Spleen (tissue), 11 donors: ENCODE results near the gene ELFN2. TPM values are rescaled to one million over a fixed set of nuclear protein-coding genes. Genes with fewer than 3 reads are reported as not detected.

ENCODE experiments used
- DNase-seq: peaks from one replicate; pipeline ENCODE4 v3.0.0-alpha.2; 2020
- H3K27ac ChIP-seq, 8 donors: fragments of 200-600 bp; sonication (generic) in 7 of 8; 1 replicate in 4 of 8; 2 replicates in 4 of 8; pipeline versions ENCODE4 v1.5.0 to v1.8.0; 2016 to 2021; ENCODE audit warnings: inconsistent platforms in 4 of 8, mild to moderate bottlenecking in 4 of 8, moderate library complexity in 1 of 8
- H3K27me3 ChIP-seq, 7 donors: fragments of 200-600 bp; sonication (generic) in 6 of 7; replicated peaks in 1 of 7; 1 replicate in 4 of 7; 2 replicates in 3 of 7; pipeline versions ENCODE4 v1.5.0 to v1.8.0; 2016 to 2021; ENCODE audit warnings: inconsistent platforms in 3 of 7, mild to moderate bottlenecking in 1 of 7
- H3K36me3 ChIP-seq, 6 donors: fragments of 200-600 bp; sonication (generic) in 5 of 6; 1 replicate in 4 of 6; 2 replicates in 2 of 6; pipeline versions ENCODE4 v1.5.0 to v1.8.0; 2016 to 2021; ENCODE audit warnings: inconsistent platforms in 2 of 6
- H3K4me1 ChIP-seq, 6 donors: fragments of 200-600 bp; sonication (generic) in 5 of 6; 1 replicate in 3 of 6; 2 replicates in 3 of 6; pipeline versions ENCODE4 v1.5.0 to v1.8.0; 2016 to 2021; ENCODE audit warnings: inconsistent platforms in 3 of 6
- H3K4me3 ChIP-seq, 8 donors: fragments of 200-600 bp; sonication (generic) in 7 of 8; 1 replicate in 4 of 8; 2 replicates in 4 of 8; pipeline versions ENCODE4 v1.5.0 to v1.8.0; 2016 to 2021; ENCODE audit warnings: inconsistent platforms in 4 of 8, mild to moderate bottlenecking in 4 of 8, moderate library complexity in 2 of 8
- H3K9me3 ChIP-seq, 8 donors: fragments of 200-600 bp; sonication (generic) in 7 of 8; 1 replicate in 4 of 8; 2 replicates in 4 of 8; pipeline versions ENCODE4 v1.5.0 to v1.8.0; 2016 to 2021; ENCODE audit warnings: inconsistent platforms in 4 of 8
- POLR2A ChIP-seq, 3 donors: fragments of 450-650 bp; IDR thresholded peaks; one replicate each; pipeline ENCODE4 v1.5.1; 2017; ENCODE audit warnings: antibody characterized with exemption in 3 of 3, mild to moderate bottlenecking in 1 of 3
- POLR2AphosphoS5 ChIP-seq, 3 donors: sonication (generic); formaldehyde crosslinking; IDR thresholded peaks; one replicate each; pipeline ENCODE4 v1.5.1; 2017; ENCODE audit warnings: antibody characterized with exemption in 3 of 3
- WGBS, 5 donors: extraction: QIAGEN DNeasy Blood & Tissue Kit in 3 of 5; methylation state at CpG; one replicate each; pipeline versions ENCODE4 v1.1.5 to v1.1.7; 2013 to 2018; 5-methylcytosine and 5-hydroxymethylcytosine counted together
- intact Hi-C: fragments of 100-400 bp; cut with DNase I; formaldehyde crosslinking; loops from one replicate; pipeline ENCODE4 v1.15.0; 2023; ENCODE audit warnings: low total_unique reads
- polyA plus RNA-seq, 3 donors: library from polyadenylated mRNA; stranded (reverse); fragments of 200-250 nt; gene quantifications; one replicate each; pipeline ENCODE4 v1.2.1, GENCODE V29; 2013
- total RNA-seq, 7 donors: library from RNA; depleted of rRNA in 3 of 7; stranded (reverse); fragments of >200 nt in 3 of 7; fragmentation: NEBNext Ultra II Directional in 4 of 7; extraction: Animal tissue kit (Norgen Biotek cat#: 25700) in 4 of 7; gene quantifications; one replicate each; pipeline versions ENCODE4 v1.1.0 to v1.2.1, GENCODE V29; 2016 to 2021
- TF ChIP-seq, protein P1 (sequence below), 11 experiments: fragments of 200-600 bp in 7 of 11; fragments of 450-650 bp in 4 of 11; sonication (generic) in 4 of 11; IDR thresholded peaks in 8 of 11; conservative IDR thresholded peaks in 3 of 11; 1 replicate in 7 of 11; 2 replicates in 4 of 11; pipeline versions ENCODE4 v1.4.0 to v1.8.0; 2016 to 2021; ENCODE audit warnings: antibody characterized with exemption in 11 of 11, inconsistent platforms in 4 of 11, mild to moderate bottlenecking in 1 of 11
- donor health status: healthy with polysubstance abuse.
- donor health status: DM: no; HTN: no; CAD: no; lungs with moderate emphysema.
- donor health status: DM: no; HTN: no; CAD: no.
- donor health status: Bipolar disorder and iron deficiency.
- donor health status: healthy.
- donor health status: DM: no; HTN: no; CAD: no.
- donor health status: DM: yes; HTN: yes; CAD: no.

Gene ELFN2
- total and polyA plus RNA-seq, 10 donors: 0.02 to 0.19 (median 0.07) TPM; not detected in 1

DNA sequence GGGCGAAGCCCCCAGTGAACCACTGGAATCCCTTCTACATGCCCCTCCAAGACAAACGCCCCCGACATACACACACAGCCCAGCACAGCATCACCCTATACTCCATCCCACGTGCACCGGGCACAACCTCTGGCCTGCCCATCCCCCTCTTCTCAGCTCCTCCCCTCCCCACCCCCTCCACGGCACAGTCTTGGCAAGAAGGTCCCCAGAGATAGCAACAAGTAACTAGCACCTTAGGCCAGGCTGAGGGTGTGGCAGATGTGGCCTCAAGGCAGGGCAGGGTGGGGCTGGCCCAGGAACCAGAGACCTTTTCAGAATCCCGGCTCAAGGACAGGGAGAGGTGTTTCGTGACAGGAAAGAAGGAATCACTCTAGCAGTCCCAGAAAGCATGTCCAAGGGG, 90.7 kb downstream of the ELFN2 start:
- Histone ChIP-seq H3K9me3 (no peaks in the 10 kb centered on the region), H3K36me3 (no peaks in the 10 kb centered on the region), H3K4me3 (no peak overlapping the region), H3K4me1 (peaks cover 0 to 18% (median 7%) of the 10 kb centered on the region in 6 donors), H3K27ac (no peak overlapping the region), H3K27me3 (peaks cover 7 to 92% (median 45%) of the 10 kb centered on the region in 7 donors)
- intact Hi-C loops: loop anchor here (10.0 kb wide), 1 partner anchor 88 kb away; the partner anchor contains the start of gene ELFN2
- DNase-seq: no peak
- 70 to 81% (median 76%) methylated on average over 8 of the region's 8 CpGs for WGBS, 5 donors
- TF ChIP-seq POLR2AphosphoS5 (IDR thresholded peaks at IDR 0.05): no peak
- no peak for TF ChIP-seq POLR2A (IDR thresholded peaks at IDR 0.05)

DNA sequence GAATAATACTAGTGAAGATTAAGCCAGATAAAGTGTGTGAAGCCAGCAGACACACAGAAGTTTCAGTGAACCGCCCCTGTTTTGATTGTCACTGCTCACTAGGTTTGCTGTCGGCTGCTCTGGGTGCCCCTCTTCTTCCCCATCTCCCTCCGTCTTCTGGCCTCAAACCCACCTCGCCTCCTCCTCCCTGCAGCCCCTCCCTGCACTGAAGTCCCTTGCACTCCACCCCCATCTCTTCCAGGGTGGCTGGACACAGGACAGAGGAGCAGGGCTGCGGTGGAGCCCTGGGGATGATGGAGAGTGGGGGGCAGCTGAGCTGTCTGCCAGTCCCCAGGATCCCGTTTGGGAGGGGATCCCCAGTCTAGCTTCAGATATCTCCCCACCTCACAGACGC, 91.5 kb downstream of the ELFN2 start:
- no peaks in the 10 kb centered on the region for H3K36me3 ChIP-seq
- DNase-seq: no peak
- intact Hi-C loops: loop anchor here (10.0 kb wide), 1 partner anchor 89 kb away; the partner anchor contains the start of gene ELFN2
- H3K4me1 ChIP-seq: peaks cover 0 to 18% (median 7%) of the 10 kb centered on the region in 6 donors
- H3K4me3 ChIP-seq: no peak overlapping the region
- no peak overlapping the region for H3K27ac ChIP-seq
- WGBS, 5 donors: 45 to 61% (median 53%) methylated on average over 7 of the region's 7 CpGs
- no peak for TF ChIP-seq POLR2AphosphoS5 (IDR thresholded peaks at IDR 0.05)
- TF ChIP-seq, protein P1, sequence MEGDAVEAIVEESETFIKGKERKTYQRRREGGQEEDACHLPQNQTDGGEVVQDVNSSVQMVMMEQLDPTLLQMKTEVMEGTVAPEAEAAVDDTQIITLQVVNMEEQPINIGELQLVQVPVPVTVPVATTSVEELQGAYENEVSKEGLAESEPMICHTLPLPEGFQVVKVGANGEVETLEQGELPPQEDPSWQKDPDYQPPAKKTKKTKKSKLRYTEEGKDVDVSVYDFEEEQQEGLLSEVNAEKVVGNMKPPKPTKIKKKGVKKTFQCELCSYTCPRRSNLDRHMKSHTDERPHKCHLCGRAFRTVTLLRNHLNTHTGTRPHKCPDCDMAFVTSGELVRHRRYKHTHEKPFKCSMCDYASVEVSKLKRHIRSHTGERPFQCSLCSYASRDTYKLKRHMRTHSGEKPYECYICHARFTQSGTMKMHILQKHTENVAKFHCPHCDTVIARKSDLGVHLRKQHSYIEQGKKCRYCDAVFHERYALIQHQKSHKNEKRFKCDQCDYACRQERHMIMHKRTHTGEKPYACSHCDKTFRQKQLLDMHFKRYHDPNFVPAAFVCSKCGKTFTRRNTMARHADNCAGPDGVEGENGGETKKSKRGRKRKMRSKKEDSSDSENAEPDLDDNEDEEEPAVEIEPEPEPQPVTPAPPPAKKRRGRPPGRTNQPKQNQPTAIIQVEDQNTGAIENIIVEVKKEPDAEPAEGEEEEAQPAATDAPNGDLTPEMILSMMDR (IDR thresholded peaks at IDR 0.05 in 8 of 11, conservative IDR thresholded peaks at IDR 0.05 in 3 of 11): no peak
- H3K27me3 ChIP-seq: peaks cover 7 to 100% (median 53%) of the 10 kb centered on the region in 7 donors
- H3K9me3 ChIP-seq: no peaks in the 10 kb centered on the region

DNA sequence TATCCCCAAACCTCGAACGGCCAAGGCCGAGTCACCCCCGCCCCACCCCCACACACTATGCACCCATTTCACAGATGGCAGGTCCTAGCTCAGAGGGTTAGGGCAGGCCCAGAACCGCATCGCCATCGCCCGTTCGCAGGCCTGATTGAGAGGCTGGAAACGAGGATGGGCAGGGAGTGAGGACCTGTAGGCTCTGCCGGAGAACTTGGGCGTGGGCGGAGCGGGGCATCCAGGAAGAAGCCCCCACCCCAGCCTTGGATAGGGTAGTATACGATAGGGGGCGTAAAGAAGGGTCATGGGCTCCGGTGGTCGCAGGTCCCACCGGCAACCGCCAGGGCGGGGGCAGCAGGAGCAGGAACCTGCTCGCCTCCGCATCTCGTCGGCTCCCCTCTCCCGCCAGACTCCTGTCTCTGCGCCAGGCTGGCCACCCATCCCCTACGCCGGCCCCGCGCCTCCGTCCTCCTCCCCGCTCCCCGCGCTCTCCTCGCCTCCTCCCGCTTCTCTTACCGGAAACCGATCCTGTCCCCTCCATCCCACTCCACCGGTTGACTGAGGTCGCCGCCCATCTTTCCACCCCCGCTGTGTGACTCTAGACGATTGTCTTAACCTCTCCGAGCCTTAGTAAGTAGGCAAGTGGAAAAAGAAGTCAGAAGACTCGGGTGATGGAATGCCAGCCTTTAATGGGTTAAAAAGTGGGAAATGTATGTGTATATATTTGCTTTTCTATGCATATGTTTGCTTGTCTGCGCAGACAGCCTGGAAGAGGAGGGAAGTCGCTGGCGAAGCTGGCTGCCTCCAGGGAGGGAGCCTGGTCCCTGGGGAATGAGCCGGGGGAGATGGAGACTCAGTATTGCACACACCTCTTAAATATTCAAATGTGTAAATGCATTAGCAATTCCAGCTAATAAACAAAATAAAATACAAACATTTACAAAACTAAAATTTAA, 92.1 kb downstream of the ELFN2 start:
- H3K36me3 ChIP-seq: no peaks in the 10 kb centered on the region
- WGBS, 5 donors: 8 to 9% (median 9%) methylated on average over 38 to 50 of the region's 50 CpGs
- peak overlapping the region in 1 of 8 donors; percentile 19 for H3K4me3 ChIP-seq
- H3K27ac ChIP-seq: no peak overlapping the region
- DNase-seq: no peak
- H3K27me3 ChIP-seq: peaks cover 7 to 100% (median 56%) of the 10 kb centered on the region in 7 donors
- intact Hi-C loops: loop anchor here (10.0 kb wide), 1 partner anchor 90 kb away; the partner anchor contains the start of gene ELFN2
- no peaks in the 10 kb centered on the region for H3K9me3 ChIP-seq
- peaks cover 0 to 18% (median 7%) of the 10 kb centered on the region in 6 donors for H3K4me1 ChIP-seq
- TF ChIP-seq POLR2A (IDR thresholded peaks at IDR 0.05) (no peak), POLR2AphosphoS5 (IDR thresholded peaks at IDR 0.05) (no peak)
- TF ChIP-seq, protein P1 (IDR thresholded peaks at IDR 0.05 in 8 of 11, conservative IDR thresholded peaks at IDR 0.05 in 3 of 11): no peak

DNA sequence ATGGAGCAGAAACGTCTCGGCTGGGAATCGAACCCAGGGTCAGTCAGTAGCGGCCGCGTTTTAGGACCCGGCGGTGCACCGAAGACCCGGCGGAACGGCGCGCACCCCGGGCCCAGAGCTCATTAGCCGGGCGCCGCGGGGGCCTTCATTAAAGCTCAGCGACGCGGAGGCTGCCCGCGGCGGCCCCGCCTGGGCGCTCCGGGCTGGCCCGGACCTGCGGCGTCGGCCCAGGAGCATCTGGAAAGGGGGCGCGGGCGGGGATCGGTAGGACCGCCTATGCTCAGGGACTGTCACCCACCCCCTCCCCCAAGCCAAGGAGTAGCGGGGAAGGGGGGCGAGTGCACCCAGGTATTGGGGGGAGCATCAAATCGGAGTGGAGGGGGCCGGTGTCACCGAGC, 92.8 kb downstream of the ELFN2 start:
- DNase-seq: no peak
- intact Hi-C loops: loop anchor here (10.0 kb wide), 1 partner anchor 90 kb away; the partner anchor contains the start of gene ELFN2

More for the DNA sequence above, 92.8 kb downstream of the ELFN2 start:
- TF ChIP-seq POLR2AphosphoS5 (IDR thresholded peaks at IDR 0.05): no peak
- TF ChIP-seq, protein P1 (IDR thresholded peaks at IDR 0.05 in 8 of 11, conservative IDR thresholded peaks at IDR 0.05 in 3 of 11): no peak
- TF ChIP-seq POLR2A (IDR thresholded peaks at IDR 0.05): no peak
- no peaks in the 10 kb centered on the region for H3K9me3 ChIP-seq
- H3K4me3 ChIP-seq: peak overlapping the region in 1 of 8 donors; percentile 19
- H3K4me1 ChIP-seq: peaks cover 0 to 18% (median 7%) of the 10 kb centered on the region in 6 donors
- no peaks in the 10 kb centered on the region for H3K36me3 ChIP-seq
- H3K27me3 ChIP-seq: peaks cover 7 to 100% (median 56%) of the 10 kb centered on the region in 7 donors
- H3K27ac ChIP-seq: no peak overlapping the region
- 0 to 5% (median 4%) methylated on average over 25 to 42 of the region's 42 CpGs for WGBS, 5 donors
